K562 (cell line): ENCODE measurements around the gene CRYBB2. TPM values are rescaled to one million over a fixed set of nuclear protein-coding genes. Genes with fewer than 3 reads are reported as not detected.

ENCODE experiments used
- ATAC-seq: fragments of 200-7000 bp; cut with Tn5 transposase; 3 replicates; pipeline ENCODE4 v1.9.1; 2020; ENCODE audit warnings: moderate library complexity
- BruUV-seq: library from RNA; stranded (reverse); fragments of 400-500 nt; replicated peaks from 2 replicates; lab custom pipeline; 2021; lab: Mats Ljungman, UMichigan
- CTCF ChIA-PET: fragments of 300-600 bp; formaldehyde crosslinking; extraction: SDS; loops from one replicate; lab custom pipeline; 2021; ENCODE audit warnings: low intra/inter-chr PET ratio; lab: Yijun Ruan, JAX
- POLR2A ChIA-PET: fragments of 300-600, 350-650 bp; sonication (Branson Sonifier 250); formaldehyde crosslinking; extraction: SDS; loops from one replicate; lab custom pipeline; 2021; ENCODE audit warnings: antibody characterized with exemption, inconsistent platforms; lab: Yijun Ruan, JAX
- DNase-seq, 4 experiments: peaks; one replicate each; pipeline versions ENCODE4 v3.0.0 to v3.0.0-alpha.2; 2011 to 2018; ENCODE audit warnings: low spot score in 3 of 4, mixed read lengths in 3 of 4; ENCODE audit errors: extremely low read depth in 1 of 4
- FAIRE-seq: peaks from 2 replicates; lab custom pipeline; 2011; peaks lifted over from hg19 to GRCh38; lab: Jason Lieb, UNC
- H2AFZ ChIP-seq: 2 replicates; pipeline ENCODE4 v1.6.0; 2011; ENCODE audit warnings: low read depth, low read length, control low read depth, inconsistent platforms
- H3K27ac ChIP-seq: fragments of 200-600 bp; 3 replicates; pipeline ENCODE4 v1.8.0; 2011; ENCODE audit warnings: low read depth, mild to moderate bottlenecking, control low read depth, inconsistent platforms, low read length, moderate library complexity, mixed read lengths; ENCODE audit errors: extremely low read depth
- H3K27me3 ChIP-seq, 2 experiments: fragments of 300-600 bp in 1 of 2; 2 replicates in 1 of 2; 3 replicates in 1 of 2; pipeline versions ENCODE4 v1.6.0 to v1.8.0; 2011; ENCODE audit warnings: inconsistent platforms in 2 of 2, low read length in 2 of 2, mild to moderate bottlenecking in 1 of 2, mixed read lengths in 1 of 2, moderate library complexity in 1 of 2; ENCODE audit not compliant: control insufficient read depth in 2 of 2, insufficient read depth in 2 of 2
- H3K36me3 ChIP-seq: fragments of 300-600 bp; 3 replicates; pipeline ENCODE4 v1.8.0; 2011; ENCODE audit warnings: mild to moderate bottlenecking, low read length, inconsistent platforms; ENCODE audit not compliant: control insufficient read depth, insufficient read depth
- H3K4me1 ChIP-seq, 2 experiments: fragments of 200-600 bp in 1 of 2; replicated peaks in 1 of 2; 2 replicates in 1 of 2; 3 replicates in 1 of 2; pipeline versions ENCODE4 v1.5.1 to v1.8.0; 2011; ENCODE audit warnings: inconsistent platforms in 2 of 2, low read length in 2 of 2, mild to moderate bottlenecking in 1 of 2, mixed read lengths in 1 of 2, moderate library complexity in 1 of 2; ENCODE audit not compliant: control insufficient read depth in 2 of 2, insufficient read depth in 2 of 2
- H3K4me2 ChIP-seq: 2 replicates; pipeline ENCODE4 v1.6.1; 2011; ENCODE audit warnings: low read length, control low read depth, inconsistent platforms, mixed read lengths; ENCODE audit not compliant: insufficient read depth
- H3K4me3 ChIP-seq: fragments of 200-600 bp; sonication (generic), shearing (Covaris generic); 2 replicates; pipeline ENCODE4 v1.5.1; 2016; ENCODE audit warnings: control low read depth, inconsistent platforms
- H3K79me2 ChIP-seq: fragments of 200-600 bp; 3 replicates; pipeline ENCODE4 v1.8.0; 2011; ENCODE audit warnings: low read length, inconsistent platforms; ENCODE audit not compliant: control insufficient read depth, insufficient read depth
- H3K9ac ChIP-seq, 2 experiments: 2 replicates each; pipeline versions ENCODE4 v1.6.0 to v1.6.1; 2011; ENCODE audit warnings: low read depth in 2 of 2, low read length in 2 of 2, control low read depth in 1 of 2, inconsistent platforms in 1 of 2, mild to moderate bottlenecking in 1 of 2, mixed read lengths in 1 of 2; ENCODE audit not compliant: insufficient read depth in 1 of 2
- H3K9me1 ChIP-seq: one replicate; pipeline ENCODE4 v1.6.0; 2011; ENCODE audit warnings: inconsistent platforms, mild to moderate bottlenecking, low read length, moderate library complexity; ENCODE audit not compliant: control insufficient read depth, insufficient read depth
- H3K9me3 ChIP-seq: replicated peaks from 2 replicates; pipeline ENCODE4 v1.5.1; 2011; ENCODE audit warnings: low read depth, low read length, inconsistent platforms; ENCODE audit not compliant: control insufficient read depth, insufficient read depth
- H4K20me1 ChIP-seq: replicated peaks from 2 replicates; pipeline ENCODE4 v1.6.1; 2011; ENCODE audit warnings: low read length, inconsistent platforms, mixed read lengths; ENCODE audit not compliant: control insufficient read depth, insufficient read depth
- ARID3B ChIP-seq: fragments of 250-450 bp; sonication (Bioruptor Pico); IDR thresholded peaks from 2 replicates; pipeline ENCODE4 v1.4.0; 2020; ENCODE audit warnings: borderline replicate concordance
- CBX1 ChIP-seq: sonication (generic); IDR thresholded peaks from 2 replicates; pipeline ENCODE4 v1.6.1; 2016; ENCODE audit warnings: antibody characterized with exemption, low read depth, mild to moderate bottlenecking
- DDX20 ChIP-seq: fragments of 450-650 bp; IDR thresholded peaks from 2 replicates; pipeline ENCODE4 v1.6.1; 2016; ENCODE audit warnings: missing genetic modification characterization, low read depth, mild to moderate bottlenecking, missing compliant biosample characterization, moderate library complexity
- ELF2 ChIP-seq: fragments of 250-450 bp; sonication (Bioruptor Pico); IDR thresholded peaks from 2 replicates; pipeline ENCODE4 v1.5.0; 2021; ENCODE audit warnings: mild to moderate bottlenecking
- GTF2A2 ChIP-seq: IDR thresholded peaks from 2 replicates; pipeline ENCODE4 v1.6.1; 2016; ENCODE audit warnings: mild to moderate bottlenecking, missing genetic modification characterization, missing compliant biosample characterization
- KDM4B ChIP-seq, 2 experiments: fragments of 450-650 bp in 1 of 2; sonication (generic) in 1 of 2; IDR thresholded peaks; 2 replicates each; pipeline ENCODE4 v1.6.1; 2016 to 2017; ENCODE audit warnings: borderline replicate concordance in 2 of 2, antibody characterized with exemption in 1 of 2, low read depth in 1 of 2, mild to moderate bottlenecking in 1 of 2
- NRF1 ChIP-seq, 2 experiments: fragments of 450-650 bp; IDR thresholded peaks in 1 of 2; conservative IDR thresholded peaks in 1 of 2; 2 replicates each; pipeline ENCODE4 v1.6.1; 2014; ENCODE audit warnings: mild to moderate bottlenecking in 2 of 2
- PATZ1 ChIP-seq: fragments of 250-450 bp; sonication (Bioruptor Pico); IDR thresholded peaks from 2 replicates; pipeline ENCODE4 v1.5.0; 2020; ENCODE audit warnings: mild to moderate bottlenecking, borderline replicate concordance
- PHB ChIP-seq: fragments of 250-450 bp; sonication (Bioruptor Pico); IDR thresholded peaks from 2 replicates; pipeline ENCODE4 v1.5.0; 2021
- RFX7 ChIP-seq: fragments of 250-450 bp; sonication (Bioruptor Pico); IDR thresholded peaks from 2 replicates; pipeline ENCODE4 v1.5.1; 2021; ENCODE audit warnings: mild to moderate bottlenecking
- SIN3A ChIP-seq, 2 experiments: fragments of 150-350 bp in 1 of 2; IDR thresholded peaks; 2 replicates each; pipeline ENCODE4 v1.6.1; 2011 to 2016; ENCODE audit warnings: borderline replicate concordance in 2 of 2, low read depth in 2 of 2, low read length in 2 of 2, mild to moderate bottlenecking in 2 of 2, moderate library complexity in 2 of 2; ENCODE audit not compliant: control insufficient read depth in 1 of 2
- SMAD2 ChIP-seq: fragments of 150-350 bp; IDR thresholded peaks from 2 replicates; pipeline ENCODE4 v1.6.1; 2014; ENCODE audit warnings: low read depth, mild to moderate bottlenecking, low read length
- SP2 ChIP-seq: IDR thresholded peaks from 2 replicates; pipeline ENCODE4 v1.6.1; 2011; ENCODE audit warnings: mild to moderate bottlenecking, low read depth, low read length, moderate library complexity; ENCODE audit not compliant: poor library complexity, severe bottlenecking; ENCODE audit errors: extremely low read depth
- TFAM ChIP-seq: fragments of 250-450 bp; sonication (Bioruptor Pico); conservative IDR thresholded peaks from 2 replicates; pipeline ENCODE4 v1.5.0; 2021; ENCODE audit warnings: mild to moderate bottlenecking, moderate library complexity
- ZNF217 ChIP-seq: sonication (generic); formaldehyde crosslinking; IDR thresholded peaks from 2 replicates; pipeline ENCODE4 v1.8.0; 2022; ENCODE audit warnings: mild to moderate bottlenecking, missing genetic modification reagents
- ZNF354B ChIP-seq: fragments of 250-450 bp; sonication (Bioruptor Pico); IDR thresholded peaks from 2 replicates; pipeline ENCODE4 v1.4.0; 2020
- ZNF584 ChIP-seq: fragments of 200-800 bp; sonication (Bioruptor generic); IDR thresholded peaks from 2 replicates; pipeline ENCODE4 v1.6.1; 2016; ENCODE audit warnings: low read depth, mild to moderate bottlenecking, missing genetic modification characterization, missing compliant biosample characterization
- WGBS: fragments of 100-300 bp; shearing (Covaris generic); methylation state at CpG from one replicate; pipeline ENCODE4 v1.1.6; 2016; ENCODE audit warnings: low coverage, mixed read lengths; ENCODE audit not compliant: insufficient coverage; ENCODE audit errors: missing lambda C conversion rate; 5-methylcytosine and 5-hydroxymethylcytosine counted together
- in situ Hi-C: fragments of 300-500 bp; cut with MboI; formaldehyde crosslinking; loops from 4 replicates; pipeline ENCODE4 v1.15.0; 2018; ENCODE audit warnings: inconsistent platforms, mixed read lengths
- intact Hi-C: fragments of 100-400 bp; cut with micrococcal nuclease; formaldehyde crosslinking; loops from 2 replicates; pipeline ENCODE4 v1.14.2; 2022
- polyA plus RNA-seq, 8 experiments: library from polyadenylated mRNA; depleted of rRNA in 4 of 8; stranded (reverse) in 5 of 8; unstranded in 3 of 8; fragments of >200 nt; fragmentation: Nextera tagmentation in 2 of 8; fragmentation: Illumina TruSeq in 1 of 8; extraction: Ambion mirVana in 2 of 8; extraction: Trizol in 1 of 8; gene quantifications; 2 replicates each; pipeline versions ENCODE4 v1.2.1 to v1.2.3, GENCODE V29; 2011 to 2014; ENCODE audit warnings: inconsistent platforms in 1 of 8, missing spikeins in 1 of 8
- total RNA-seq, 7 experiments: library from RNA; depleted of rRNA in 6 of 7; stranded (reverse); fragments of >200 nt in 6 of 7; fragmentation: Illumina TruSeq in 2 of 7; extraction: Trizol in 2 of 7; gene quantifications; 2 replicates each; pipeline versions ENCODE4 v1.2.1 to v1.2.3, GENCODE V29; 2011 to 2021; ENCODE audit warnings: low replicate concordance in 1 of 7

CRYBB2 gene
- total and polyA plus RNA-seq, 9 of the 15 experiments (the other 6 are each of a cell fraction or from before 2014, with no cell fraction given), result not detected

- no peak overlapping the region for H3K27ac ChIP-seq
- no peaks in the 10 kb centered on the region for H3K4me1 ChIP-seq
- BruUV-seq, result no TSS peak
- DNase-seq, result no peak
- no peak for FAIRE-seq
- in situ Hi-C loops (loop anchor here (10.0 to 25.0 kb wide), 2 partner anchors 126 to 1129 kb away; no protein-coding TSS in a partner anchor), intact Hi-C loops (no loop called here)
- H3K4me3 ChIP-seq, result no peak overlapping the region
- no peaks in the 10 kb centered on the region for H3K9me3 ChIP-seq
- no peak overlapping the region for H2AFZ ChIP-seq
- no peaks in the 10 kb centered on the region for H3K79me2 ChIP-seq
- H3K27me3 ChIP-seq, result peaks cover 4% of the 10 kb centered on the region in 2 experiments; a peak in 2 of 5 replicates
- no peaks in the 10 kb centered on the region for H3K36me3 ChIP-seq
- POLR2A ChIA-PET, result no interaction called here
- no peak overlapping the region for H3K4me2 ChIP-seq
- H4K20me1 ChIP-seq, result 0 out of 2 replicates have a peak, but pooled peaks cover 3% of the 10 kb centered on the region
- no peak overlapping the region for H3K9ac ChIP-seq
- 0% methylated on average over 2 of the region's 2 CpGs for WGBS
- no peak for ATAC-seq
- H3K9me1 ChIP-seq, result no peaks in the 10 kb centered on the region
- CTCF ChIA-PET, result no interaction called here
- TF ChIP-seq PATZ1 (CRISPR knock-in tag) (no peak), SIN3A (IDR thresholded peaks at IDR 0.05; ENCODE audit: borderline replicate concordance in 2 of 2, control insufficient read depth in 1 of 2, low read depth in 2 of 2, low read length in 2 of 2) (no peak), PHB (CRISPR knock-in tag) (no peak), ZNF217 (CRISPR knock-in tag) (no peak), ARID3B (no peak), KDM4B (IDR thresholded peaks at IDR 0.05; ENCODE audit: borderline replicate concordance in 2 of 2, low read depth in 1 of 2) (no peak), RFX7 (no peak), ELF2 (no peak), CBX1 (no peak), ZNF584 (CRISPR knock-in tag) (no peak), DDX20 (no peak), ZNF354B (no peak), TFAM (no peak), NRF1 (conservative IDR thresholded peaks at IDR 0.05 in 1 of 2, IDR thresholded peaks at IDR 0.05 in 1 of 2) (no peak), GTF2A2 (no peak), SMAD2 (no peak), SP2 (no peak)
Measured at GRCh38 chr22:25208328-25208727, 11.1 kb upstream of the CRYBB2 start.
